ENCODE data around the gene MAGEF1.

MAGEF1 gene

GRCh38 chr3:184719709-184720108, 7.8 kb upstream of the MAGEF1 start:
- DNase-seq, result no peak

- no peak for DNase-seq
Measured at GRCh38 chr3:184718431-184718830, 6.6 kb upstream of the MAGEF1 start.

GRCh38 chr3:184717399-184717983, 5.6 kb upstream of the MAGEF1 start:
- no peak for DNase-seq

DNA sequence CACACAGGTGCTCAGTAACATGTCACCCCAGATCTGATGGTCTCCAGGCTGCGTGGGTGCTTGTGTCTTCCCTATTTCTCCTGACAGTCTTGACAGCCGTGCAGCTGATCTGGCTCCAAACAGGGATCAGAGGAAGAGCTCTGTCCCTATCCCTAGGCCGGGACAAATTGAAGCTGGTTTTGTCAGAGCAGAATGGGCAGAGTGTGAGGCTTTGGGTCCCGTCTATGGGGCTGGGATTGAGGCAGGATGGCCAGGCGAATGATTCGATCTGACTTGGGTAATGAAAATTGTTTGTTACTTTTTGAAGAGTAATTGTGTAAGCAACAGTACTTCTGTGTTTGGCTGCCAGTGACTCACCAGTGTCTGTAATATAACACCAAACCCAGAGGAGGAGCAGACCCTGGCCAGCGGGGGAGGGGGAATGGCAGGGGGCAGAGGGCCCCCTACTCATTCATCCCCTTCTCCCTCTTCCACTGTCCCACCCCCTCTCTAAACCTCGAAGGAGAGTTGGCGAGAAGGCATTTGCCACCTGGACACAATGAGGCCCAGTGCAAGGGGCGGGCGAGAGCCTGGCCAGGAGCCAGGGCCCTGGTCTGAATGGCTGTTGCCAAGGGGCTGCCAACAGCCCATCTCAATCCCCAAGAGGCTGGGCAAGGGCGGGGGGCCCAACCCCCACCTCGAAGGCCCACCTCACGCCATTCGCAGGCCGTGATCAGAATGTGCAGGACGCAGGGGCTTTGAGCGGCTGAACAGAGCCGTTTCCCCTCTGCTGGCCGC, 4.9 kb upstream of the MAGEF1 start:
- peak; percentile 60 for DNase-seq

DNA sequence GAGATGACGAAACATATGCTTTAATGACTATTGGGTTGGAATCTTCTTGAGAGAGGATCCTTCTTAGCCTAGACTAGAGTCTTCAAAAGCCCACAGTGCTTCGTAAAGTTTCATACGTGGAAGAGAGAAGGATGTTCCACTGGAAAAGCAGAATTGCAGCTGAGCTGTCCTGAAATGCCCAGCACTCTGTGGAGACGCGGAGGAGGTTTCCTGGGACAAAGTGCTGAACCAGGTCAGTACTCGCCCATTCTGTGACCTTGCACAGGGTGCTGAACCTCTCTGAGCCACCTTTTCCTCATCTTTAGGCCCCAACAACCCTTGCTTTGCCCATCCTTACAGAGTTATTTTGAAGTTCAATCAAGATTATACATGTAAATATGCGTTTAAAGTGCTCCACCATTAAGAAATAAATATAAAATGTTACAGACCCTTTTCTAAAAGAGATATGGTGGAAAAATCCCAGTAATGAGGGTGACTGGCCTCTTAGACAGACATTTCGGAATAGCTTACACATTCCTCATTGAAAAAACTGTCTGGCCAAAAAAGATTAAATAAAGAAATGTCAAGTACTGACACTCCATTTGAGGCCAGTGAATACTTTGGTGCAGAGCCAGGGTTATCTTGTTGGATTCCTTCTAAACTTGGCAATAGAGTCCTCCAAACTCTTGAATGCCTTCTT, 4.2 kb upstream of the MAGEF1 start:
- DNase-seq, result no peak

DNA sequence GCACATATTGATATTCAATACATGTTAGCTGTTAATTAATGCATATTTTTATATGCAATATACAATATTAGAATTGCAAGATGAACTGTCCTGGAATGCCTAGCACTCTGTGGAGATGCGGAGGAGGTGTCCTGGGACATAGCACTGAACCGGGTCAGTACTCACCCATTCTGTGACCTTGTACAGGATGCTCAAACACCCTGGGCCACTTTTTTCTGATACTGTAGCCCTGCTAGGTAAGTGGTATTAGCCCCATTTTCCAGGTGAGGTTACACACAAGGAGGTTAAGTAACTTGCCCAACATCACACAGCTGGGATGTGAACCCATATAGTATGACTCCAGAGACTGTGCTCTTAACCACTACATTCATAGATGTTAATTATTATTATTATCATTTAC, 1.7 kb upstream of the MAGEF1 start:
- no peak for DNase-seq

GRCh38 chr3:184713040-184713355, 1.1 kb upstream of the MAGEF1 start:
- no peak for DNase-seq

DNA sequence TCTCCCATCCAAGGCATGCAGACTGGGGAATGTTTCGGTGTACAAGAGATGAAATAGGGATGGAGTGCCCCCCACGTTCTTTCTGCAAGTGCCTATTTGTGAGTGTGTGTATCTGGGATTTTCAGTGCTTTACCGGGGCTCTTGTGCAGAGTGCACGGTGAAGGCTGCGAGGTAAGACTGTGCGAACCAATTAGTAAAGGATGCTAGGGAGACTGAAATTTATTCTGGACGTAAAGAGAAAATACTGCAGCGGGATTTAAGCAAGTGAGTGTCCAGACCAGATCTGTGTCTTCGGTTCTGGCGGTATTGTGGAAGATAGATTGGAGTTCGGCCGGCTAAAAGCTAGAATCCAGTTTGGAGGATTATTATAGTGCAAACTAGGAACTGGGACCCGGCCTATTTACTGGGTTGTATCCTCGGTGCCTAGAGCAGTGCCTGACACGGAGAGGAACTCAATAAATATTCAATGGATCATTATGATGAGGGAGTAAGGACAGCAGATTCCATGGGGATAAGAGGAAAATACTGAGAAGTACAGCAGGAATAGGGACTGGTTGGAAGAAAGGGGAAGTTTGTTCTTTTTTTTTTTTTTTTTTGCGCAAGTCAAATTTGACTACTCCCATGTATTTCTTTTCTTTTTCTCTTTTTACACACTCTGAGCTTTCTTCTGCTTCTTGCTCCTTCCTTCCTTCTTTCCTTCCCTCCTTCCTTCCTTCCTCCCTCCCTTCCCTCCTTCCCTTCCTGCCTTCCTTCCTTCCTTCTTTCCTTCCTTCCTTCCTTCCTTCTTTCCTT, 580 bp upstream of the MAGEF1 start:
- peak; percentile 23 for DNase-seq

DNA sequence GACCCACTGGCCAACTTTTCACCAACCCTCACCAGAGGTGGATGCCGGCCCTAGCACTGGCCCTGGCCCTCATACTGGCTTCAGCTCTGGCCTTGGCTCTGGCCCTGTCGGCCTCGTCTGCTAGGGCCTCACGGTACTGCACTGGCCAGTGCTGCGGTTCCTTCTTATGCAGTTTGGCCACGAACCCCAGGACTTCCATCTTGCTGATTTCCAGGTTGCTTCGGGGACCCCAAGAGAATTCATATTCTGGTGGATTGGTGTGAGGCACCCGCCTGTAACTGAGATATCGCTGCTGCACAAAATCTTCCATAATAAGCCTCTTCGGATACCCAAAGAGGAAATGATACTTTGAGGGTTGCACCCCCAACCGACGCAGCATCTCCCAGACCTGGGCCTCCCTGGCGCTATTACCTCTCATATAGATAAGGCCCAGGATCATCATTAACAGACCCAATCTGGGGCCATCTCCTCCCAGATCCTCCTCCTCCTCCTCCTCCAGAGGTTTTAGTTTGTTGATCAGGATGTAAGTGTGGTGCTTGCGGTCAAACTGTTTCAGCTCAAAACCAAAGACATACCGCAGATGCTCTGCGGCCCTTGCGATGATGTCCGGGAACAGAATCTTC, 883 bp downstream of the MAGEF1 start:
- peak; percentile 19 for DNase-seq

DNA sequence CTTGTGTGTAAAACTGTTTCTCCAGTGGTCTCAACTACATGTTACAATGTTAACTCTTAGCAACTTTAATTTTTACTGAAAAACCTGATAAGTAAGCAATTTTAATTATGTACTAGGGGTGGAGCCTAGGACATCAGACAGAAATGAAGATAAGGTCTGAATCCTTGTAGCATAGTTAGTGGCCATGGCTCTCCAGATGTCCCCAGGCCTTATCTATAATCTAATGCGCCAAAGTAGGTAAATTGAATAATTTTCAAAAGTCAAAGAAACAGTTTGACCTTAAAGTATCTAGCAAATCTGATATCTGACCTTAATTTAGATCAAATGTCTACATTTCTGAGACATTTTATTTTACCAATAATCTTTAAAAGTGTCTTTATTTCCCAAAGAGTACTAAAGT, 8.2 kb downstream of the MAGEF1 start:
- no peak for DNase-seq

- DNase-seq, result no peak
Measured at GRCh38 chr3:184700759-184701158, 11.1 kb downstream of the MAGEF1 start.

GRCh38 chr3:184697845-184698244, 14.0 kb downstream of the MAGEF1 start:
- no peak for DNase-seq

DNA sequence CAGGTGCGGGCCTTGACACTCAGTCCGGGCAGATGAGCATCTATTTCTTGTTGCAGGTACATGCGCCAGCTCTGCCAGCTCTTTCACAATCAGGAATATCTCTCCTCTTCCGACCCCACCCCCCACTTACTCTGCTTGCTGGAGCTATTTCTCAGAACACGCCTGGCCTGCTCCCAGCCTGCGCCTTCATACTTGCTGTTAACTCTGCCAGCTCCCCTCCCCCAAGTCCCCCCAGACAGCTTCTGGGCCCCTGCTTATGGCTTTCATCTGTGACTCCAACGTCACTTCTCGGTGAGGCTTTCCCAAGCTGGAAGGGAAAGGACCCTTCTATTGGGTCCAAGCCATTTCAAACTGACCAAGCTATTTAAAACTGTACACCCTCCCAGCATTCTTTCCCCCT, 15.2 kb downstream of the MAGEF1 start:
- no peak for DNase-seq

- DNase-seq, result no peak
Measured at GRCh38 chr3:184694716-184695115, 17.1 kb downstream of the MAGEF1 start.

DNA sequence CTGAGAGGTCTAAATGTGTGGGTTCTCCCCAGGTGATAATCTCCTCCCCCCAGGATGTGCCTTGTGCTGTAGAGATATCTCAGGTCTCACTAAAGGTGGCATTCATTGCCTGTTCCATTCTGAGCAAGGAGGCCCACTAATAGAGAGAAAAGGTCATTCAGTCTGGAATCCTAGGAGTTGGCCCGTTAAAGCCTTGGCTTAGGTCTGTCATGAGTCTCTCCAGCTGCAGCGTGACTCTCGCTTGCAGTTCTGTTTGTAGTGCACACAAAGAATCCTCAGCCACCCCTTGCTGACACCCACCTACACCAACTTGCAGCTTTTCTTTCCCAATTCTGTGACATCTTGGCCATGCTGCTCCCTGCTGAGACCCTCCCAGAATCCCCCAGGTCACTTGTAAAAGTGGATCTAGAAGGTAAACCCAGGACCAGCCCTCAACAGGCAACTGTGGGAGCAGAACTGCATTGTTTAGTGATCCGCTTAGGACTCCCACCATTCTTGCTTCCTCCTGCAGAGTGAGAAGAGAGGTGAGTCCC, 17.7 kb downstream of the MAGEF1 start:
- no peak for DNase-seq

- DNase-seq, result no peak
Measured at GRCh38 chr3:184693011-184693975, 18.6 kb downstream of the MAGEF1 start.

DNA sequence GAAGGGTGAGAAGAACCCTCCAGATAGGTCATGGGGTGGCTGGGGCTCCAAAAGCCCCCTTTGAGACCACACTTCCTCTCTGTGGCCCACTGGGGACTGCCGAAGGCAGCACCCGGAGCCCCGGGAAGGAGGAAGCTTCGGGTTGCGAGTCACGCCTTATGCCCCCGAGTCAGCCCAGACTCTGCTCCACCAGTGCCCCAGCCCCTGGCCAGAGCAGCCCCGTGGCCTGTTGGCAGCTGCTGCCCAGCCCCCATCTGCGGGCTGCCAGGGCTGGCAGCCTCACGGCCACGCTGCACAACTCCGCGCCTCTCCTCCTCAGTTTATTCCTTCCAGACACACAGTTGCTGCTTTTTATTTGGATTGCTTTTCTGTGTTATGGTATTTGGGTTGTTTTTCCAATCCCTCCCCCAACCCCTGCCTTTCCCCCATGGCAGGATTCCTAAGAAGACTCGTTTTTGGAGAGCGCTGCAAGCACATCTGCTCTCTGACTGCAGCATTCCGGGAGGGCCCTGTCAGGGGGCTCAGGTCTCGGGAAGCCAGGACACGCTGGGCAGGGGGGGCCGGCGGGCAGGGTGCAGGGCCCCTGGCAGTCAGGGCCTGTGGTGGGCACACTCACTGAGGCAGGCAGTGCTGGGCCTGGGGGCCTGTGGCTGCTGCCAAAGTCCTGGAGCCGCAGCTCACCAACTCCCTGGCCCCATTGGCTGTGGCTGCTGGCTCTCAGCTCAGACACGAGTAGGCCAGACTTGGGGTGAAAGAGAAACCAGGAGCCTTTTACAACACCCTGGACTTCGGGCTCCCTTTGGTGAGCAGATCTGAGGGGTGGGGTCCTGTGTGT, 20.2 kb downstream of the MAGEF1 start:
- peak; percentile 27 for DNase-seq

GRCh38 chr3:184690192-184690883, 21.5 kb downstream of the MAGEF1 start:
- DNase-seq, result no peak

GRCh38 chr3:184688882-184689271, 23.0 kb downstream of the MAGEF1 start:
- no peak for DNase-seq

Measured in inflammatory macrophage treated with lipopolysaccharide for 4 hours (primary cell).